Nephron (organoid): ENCODE data around the gene CTNND2.

Source experiments
- H3K27ac Mint-ChIP-seq, 3 experiments: 2 replicates each; pipeline ENCODE4 v1.8.0; 2020; ENCODE audit warnings: mixed read lengths in 3 of 3, mild to moderate bottlenecking in 2 of 3, moderate library complexity in 1 of 3
- H3K27me3 Mint-ChIP-seq: 2 replicates; pipeline ENCODE4 v1.8.0; 2021; ENCODE audit warnings: low read depth, mild to moderate bottlenecking, moderate library complexity, mixed read lengths
- H3K36me3 Mint-ChIP-seq: 2 replicates; pipeline ENCODE4 v1.8.0; 2020; ENCODE audit warnings: low read depth, mixed read lengths
- H3K4me1 Mint-ChIP-seq: 2 replicates; pipeline ENCODE4 v1.8.0; 2020; ENCODE audit warnings: mixed read lengths
- H3K4me3 Mint-ChIP-seq, 3 experiments: 2 replicates each; pipeline ENCODE4 v1.8.0; 2020; ENCODE audit warnings: mild to moderate bottlenecking in 3 of 3, mixed read lengths in 3 of 3, moderate library complexity in 2 of 3
- H3K9me3 Mint-ChIP-seq: 2 replicates; pipeline ENCODE4 v1.8.0; 2020; ENCODE audit warnings: mixed read lengths
- CTCF ChIP-seq, 3 experiments: fragments of 200-600 bp; sonication (generic); IDR thresholded peaks; one replicate each; pipeline ENCODE4 v1.5.0; 2021; ENCODE audit warnings: antibody characterized with exemption in 3 of 3; ENCODE audit not compliant: unreplicated experiment in 3 of 3

The CTNND2 gene

DNA sequence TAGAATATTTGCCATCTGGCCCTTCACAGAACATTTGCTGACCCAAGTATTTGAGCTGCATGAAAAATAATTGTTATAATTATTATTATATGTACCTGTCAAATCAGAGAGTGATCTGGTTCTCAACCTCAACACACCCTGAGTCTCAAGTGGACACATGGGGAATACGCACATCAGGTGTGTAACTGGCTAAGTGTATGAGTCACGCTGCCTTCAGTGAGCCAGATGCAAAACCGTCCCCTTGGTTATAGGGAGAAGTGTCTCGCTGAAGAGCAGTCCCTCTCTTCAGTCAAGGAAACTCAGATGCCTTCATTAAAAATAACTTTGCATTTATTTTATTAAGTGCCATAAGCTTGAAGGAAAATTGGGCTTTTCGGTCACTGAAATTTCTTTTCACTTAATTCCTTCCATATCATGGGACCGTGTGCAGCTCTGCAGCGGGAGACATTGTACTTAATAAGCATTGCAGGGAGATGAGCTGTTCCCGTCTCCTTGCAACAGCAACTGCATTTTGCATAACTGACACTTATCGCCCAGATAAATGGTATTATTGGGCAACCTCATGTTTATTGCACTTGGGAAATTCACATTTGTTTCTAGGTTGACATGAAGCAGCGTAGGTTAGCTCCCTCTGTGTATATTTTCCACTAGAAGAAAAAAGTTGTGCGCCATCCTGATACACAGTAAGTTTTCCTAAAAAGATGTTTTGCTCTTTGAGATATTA lies 630.9 kb downstream of the CTNND2 start:
- Mint-ChIP-seq H3K9me3 (no peaks in the 10 kb centered on the region), H3K4me1 (no peaks in the 10 kb centered on the region), H3K27me3 (peaks cover 8% of the 10 kb centered on the region), H3K27ac (no peak overlapping the region), H3K36me3 (no peaks in the 10 kb centered on the region), H3K4me3 (no peak overlapping the region)
- TF ChIP-seq CTCF (IDR thresholded peaks at IDR 0.05; ENCODE audit: unreplicated experiment in 3 of 3) = no peak

DNA sequence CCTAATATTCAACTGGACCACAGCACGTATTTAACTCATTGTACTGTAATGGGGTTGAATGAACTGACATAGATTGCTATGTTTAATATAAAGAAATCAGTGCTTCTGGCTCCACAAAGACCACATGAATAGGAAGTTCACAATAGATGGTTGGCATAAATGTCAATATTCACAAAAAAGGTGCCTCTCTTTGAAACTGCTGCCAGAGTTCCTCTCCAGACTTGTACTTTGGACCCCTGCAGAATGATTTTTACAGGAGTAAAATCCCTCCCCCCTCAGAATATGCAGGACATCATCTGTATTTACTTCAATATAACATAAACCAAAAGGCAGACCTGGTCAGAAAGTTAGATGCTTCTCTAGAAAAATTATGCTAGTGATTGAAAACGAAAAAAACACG lies 634.7 kb downstream of the CTNND2 start:
- Mint-ChIP-seq H3K9me3 (no peaks in the 10 kb centered on the region), H3K4me3 (no peak overlapping the region), H3K36me3 (no peaks in the 10 kb centered on the region), H3K27ac (no peak overlapping the region), H3K4me1 (no peaks in the 10 kb centered on the region), H3K27me3 (peaks cover 8% of the 10 kb centered on the region)
- TF ChIP-seq CTCF (IDR thresholded peaks at IDR 0.05; ENCODE audit: unreplicated experiment in 3 of 3) = no peak

DNA sequence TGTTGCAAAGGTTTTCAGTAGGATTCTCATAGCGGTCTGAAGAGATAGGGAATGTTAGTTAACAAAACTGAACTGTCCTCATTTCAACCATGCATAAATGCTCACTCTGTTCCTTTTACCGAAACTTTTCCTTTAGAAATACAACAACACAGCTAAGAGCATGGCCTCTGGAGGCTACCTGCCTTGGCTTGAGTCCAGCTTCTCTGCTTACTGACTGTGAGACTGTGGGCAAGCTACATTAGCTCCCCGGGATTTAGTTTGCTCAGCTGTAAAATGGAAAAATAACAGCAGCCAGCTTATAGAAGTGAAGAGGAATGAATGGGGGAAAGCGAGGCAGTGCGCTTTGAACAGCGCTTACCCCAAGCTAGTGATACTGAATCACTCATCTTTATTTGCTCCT lies 635.4 kb downstream of the CTNND2 start:
- no peak overlapping the region for H3K27ac Mint-ChIP-seq
- H3K36me3 Mint-ChIP-seq = no peaks in the 10 kb centered on the region
- no peaks in the 10 kb centered on the region for H3K4me1 Mint-ChIP-seq
- peaks cover 8% of the 10 kb centered on the region for H3K27me3 Mint-ChIP-seq
- no peak overlapping the region for H3K4me3 Mint-ChIP-seq
- no peak for TF ChIP-seq CTCF (IDR thresholded peaks at IDR 0.05; ENCODE audit: unreplicated experiment in 3 of 3)
- H3K9me3 Mint-ChIP-seq = no peaks in the 10 kb centered on the region

- Mint-ChIP-seq H3K36me3 (no peaks in the 10 kb centered on the region), H3K27me3 (peaks cover 8% of the 10 kb centered on the region), H3K27ac (no peak overlapping the region), H3K4me1 (no peaks in the 10 kb centered on the region), H3K9me3 (no peaks in the 10 kb centered on the region), H3K4me3 (no peak overlapping the region)
- TF ChIP-seq CTCF (IDR thresholded peaks at IDR 0.05; ENCODE audit: unreplicated experiment in 3 of 3) = no peak
Observed at GRCh38 chr5:11266331-11266730, 637.9 kb downstream of the CTNND2 start.

DNA sequence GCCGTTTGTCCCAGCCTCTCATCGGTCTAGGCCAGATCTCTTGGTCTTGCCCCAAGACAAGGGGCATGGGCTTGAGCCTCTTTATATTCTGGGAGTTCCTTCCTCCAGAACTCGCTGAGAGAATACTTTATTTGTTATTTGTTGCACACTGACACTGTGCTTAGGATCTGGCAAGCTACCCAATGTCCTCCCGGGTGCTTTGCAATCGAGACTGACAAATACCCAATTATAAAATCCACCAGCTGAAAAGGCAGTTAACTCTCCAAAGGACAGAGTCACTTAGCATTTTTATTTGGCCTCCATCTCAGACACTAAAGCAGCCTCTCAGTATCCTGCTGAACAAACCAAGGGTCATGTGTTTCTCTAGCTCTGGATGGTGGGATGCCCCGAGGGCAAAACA lies 643.0 kb downstream of the CTNND2 start:
- Mint-ChIP-seq H3K9me3 (no peaks in the 10 kb centered on the region), H3K4me1 (no peaks in the 10 kb centered on the region), H3K27me3 (no peaks in the 10 kb centered on the region), H3K4me3 (no peak overlapping the region), H3K27ac (no peak overlapping the region), H3K36me3 (no peaks in the 10 kb centered on the region)
- no peak for TF ChIP-seq CTCF (IDR thresholded peaks at IDR 0.05; ENCODE audit: unreplicated experiment in 3 of 3)

DNA sequence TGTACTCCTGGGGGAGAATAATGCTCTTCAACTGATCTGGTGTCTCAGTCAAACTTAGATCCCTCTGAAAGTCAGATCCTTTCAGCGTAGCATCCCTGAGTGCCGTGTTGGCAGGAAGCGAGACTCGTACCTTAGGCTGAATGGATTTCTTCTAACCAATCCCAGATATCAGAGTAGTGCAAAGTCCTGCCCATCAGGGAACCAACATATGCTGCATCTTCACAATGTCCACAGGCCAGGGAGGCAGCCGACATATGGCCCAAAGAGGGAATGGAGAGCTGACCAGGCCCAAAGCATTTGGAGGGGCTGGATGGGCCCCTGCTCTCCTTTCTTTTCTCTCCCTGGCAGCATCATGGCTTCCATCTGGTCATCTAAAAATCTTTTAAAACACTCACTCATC lies 646.2 kb downstream of the CTNND2 start:
- no peak overlapping the region for H3K4me3 Mint-ChIP-seq
- TF ChIP-seq CTCF (IDR thresholded peaks at IDR 0.05; ENCODE audit: unreplicated experiment in 3 of 3) = no peak
- H3K9me3 Mint-ChIP-seq = no peaks in the 10 kb centered on the region
- H3K27me3 Mint-ChIP-seq = no peaks in the 10 kb centered on the region
- no peak overlapping the region for H3K27ac Mint-ChIP-seq
- no peaks in the 10 kb centered on the region for H3K36me3 Mint-ChIP-seq
- peaks cover 5% of the 10 kb centered on the region for H3K4me1 Mint-ChIP-seq
